ENCODE results near the gene POLR2E.

DNA sequence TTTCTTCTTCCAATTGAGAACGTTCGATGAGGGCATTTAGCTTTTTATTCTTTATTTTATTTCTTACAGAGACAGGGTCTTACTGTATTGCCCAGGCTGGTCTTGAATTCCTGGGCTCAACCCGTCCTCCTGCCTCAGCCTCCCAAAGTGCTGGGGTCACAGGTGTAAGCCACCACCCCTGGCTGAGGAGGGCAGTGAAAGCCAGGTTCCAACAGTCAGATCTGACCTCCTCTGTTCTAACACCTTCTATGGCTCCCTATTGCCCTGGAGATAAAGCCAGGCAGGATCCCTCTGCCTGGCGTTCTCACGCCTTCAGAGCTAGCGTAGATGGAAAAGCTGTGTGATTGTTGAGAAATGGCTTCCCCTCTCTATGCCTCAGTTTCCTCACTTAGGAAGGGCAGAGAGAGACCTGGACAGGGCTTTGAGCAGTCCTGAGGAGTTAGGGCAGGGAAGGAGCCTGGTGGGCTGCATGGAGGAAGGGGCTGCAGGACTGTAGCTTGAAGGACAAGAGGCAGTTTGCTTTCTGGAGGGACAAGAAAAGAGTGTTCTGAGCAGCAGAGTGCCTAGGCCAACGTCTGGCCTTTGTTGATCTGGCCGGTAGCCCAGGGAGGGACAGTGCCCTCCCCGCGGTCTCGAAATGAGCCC, 22.7 kb downstream of the POLR2E start:
- TF ChIP-seq, protein P1, sequence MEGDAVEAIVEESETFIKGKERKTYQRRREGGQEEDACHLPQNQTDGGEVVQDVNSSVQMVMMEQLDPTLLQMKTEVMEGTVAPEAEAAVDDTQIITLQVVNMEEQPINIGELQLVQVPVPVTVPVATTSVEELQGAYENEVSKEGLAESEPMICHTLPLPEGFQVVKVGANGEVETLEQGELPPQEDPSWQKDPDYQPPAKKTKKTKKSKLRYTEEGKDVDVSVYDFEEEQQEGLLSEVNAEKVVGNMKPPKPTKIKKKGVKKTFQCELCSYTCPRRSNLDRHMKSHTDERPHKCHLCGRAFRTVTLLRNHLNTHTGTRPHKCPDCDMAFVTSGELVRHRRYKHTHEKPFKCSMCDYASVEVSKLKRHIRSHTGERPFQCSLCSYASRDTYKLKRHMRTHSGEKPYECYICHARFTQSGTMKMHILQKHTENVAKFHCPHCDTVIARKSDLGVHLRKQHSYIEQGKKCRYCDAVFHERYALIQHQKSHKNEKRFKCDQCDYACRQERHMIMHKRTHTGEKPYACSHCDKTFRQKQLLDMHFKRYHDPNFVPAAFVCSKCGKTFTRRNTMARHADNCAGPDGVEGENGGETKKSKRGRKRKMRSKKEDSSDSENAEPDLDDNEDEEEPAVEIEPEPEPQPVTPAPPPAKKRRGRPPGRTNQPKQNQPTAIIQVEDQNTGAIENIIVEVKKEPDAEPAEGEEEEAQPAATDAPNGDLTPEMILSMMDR (IDR thresholded peaks at IDR 0.05; ENCODE audit: insufficient read depth, low read length), result no peak
- TF ChIP-seq, protein P2, sequence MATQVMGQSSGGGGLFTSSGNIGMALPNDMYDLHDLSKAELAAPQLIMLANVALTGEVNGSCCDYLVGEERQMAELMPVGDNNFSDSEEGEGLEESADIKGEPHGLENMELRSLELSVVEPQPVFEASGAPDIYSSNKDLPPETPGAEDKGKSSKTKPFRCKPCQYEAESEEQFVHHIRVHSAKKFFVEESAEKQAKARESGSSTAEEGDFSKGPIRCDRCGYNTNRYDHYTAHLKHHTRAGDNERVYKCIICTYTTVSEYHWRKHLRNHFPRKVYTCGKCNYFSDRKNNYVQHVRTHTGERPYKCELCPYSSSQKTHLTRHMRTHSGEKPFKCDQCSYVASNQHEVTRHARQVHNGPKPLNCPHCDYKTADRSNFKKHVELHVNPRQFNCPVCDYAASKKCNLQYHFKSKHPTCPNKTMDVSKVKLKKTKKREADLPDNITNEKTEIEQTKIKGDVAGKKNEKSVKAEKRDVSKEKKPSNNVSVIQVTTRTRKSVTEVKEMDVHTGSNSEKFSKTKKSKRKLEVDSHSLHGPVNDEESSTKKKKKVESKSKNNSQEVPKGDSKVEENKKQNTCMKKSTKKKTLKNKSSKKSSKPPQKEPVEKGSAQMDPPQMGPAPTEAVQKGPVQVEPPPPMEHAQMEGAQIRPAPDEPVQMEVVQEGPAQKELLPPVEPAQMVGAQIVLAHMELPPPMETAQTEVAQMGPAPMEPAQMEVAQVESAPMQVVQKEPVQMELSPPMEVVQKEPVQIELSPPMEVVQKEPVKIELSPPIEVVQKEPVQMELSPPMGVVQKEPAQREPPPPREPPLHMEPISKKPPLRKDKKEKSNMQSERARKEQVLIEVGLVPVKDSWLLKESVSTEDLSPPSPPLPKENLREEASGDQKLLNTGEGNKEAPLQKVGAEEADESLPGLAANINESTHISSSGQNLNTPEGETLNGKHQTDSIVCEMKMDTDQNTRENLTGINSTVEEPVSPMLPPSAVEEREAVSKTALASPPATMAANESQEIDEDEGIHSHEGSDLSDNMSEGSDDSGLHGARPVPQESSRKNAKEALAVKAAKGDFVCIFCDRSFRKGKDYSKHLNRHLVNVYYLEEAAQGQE (IDR thresholded peaks at IDR 0.05; ENCODE audit: insufficient replicate concordance, low read depth), result no peak
- no peak for TF ChIP-seq GABPA (IDR thresholded peaks at IDR 0.05; ENCODE audit: low read depth)
